Mucosa of rectum (tissue), 2 donors: ENCODE results near the gene MGAT5.

ENCODE experiments used
- H3K27ac ChIP-seq, 2 donors: one replicate each; pipeline ENCODE4 v1.7.0; 2013; ENCODE audit warnings: inconsistent platforms in 2 of 2, low read depth in 2 of 2, low read length in 2 of 2
- H3K27me3 ChIP-seq, 2 donors: one replicate each; pipeline ENCODE4 v1.7.0; 2013; ENCODE audit warnings: low read length in 2 of 2; ENCODE audit not compliant: control insufficient read depth in 2 of 2, insufficient read depth in 2 of 2
- H3K36me3 ChIP-seq, 2 donors: one replicate each; pipeline ENCODE4 v1.7.0; 2013; ENCODE audit warnings: low read length in 2 of 2; ENCODE audit not compliant: control insufficient read depth in 2 of 2, insufficient read depth in 2 of 2
- H3K4me1 ChIP-seq, 2 donors: one replicate each; pipeline ENCODE4 v1.7.0; 2013; ENCODE audit warnings: low read length in 2 of 2, mild to moderate bottlenecking in 1 of 2; ENCODE audit not compliant: control insufficient read depth in 2 of 2, insufficient read depth in 2 of 2
- H3K4me3 ChIP-seq, 2 donors: one replicate each; pipeline ENCODE4 v1.7.0; 2013; ENCODE audit warnings: low read length in 2 of 2
- H3K9ac ChIP-seq, 2 donors: one replicate each; pipeline ENCODE4 v1.7.0; 2013; ENCODE audit warnings: low read length in 2 of 2, low read depth in 1 of 2, mild to moderate bottlenecking in 1 of 2
- H3K9me3 ChIP-seq, 2 donors: one replicate each; pipeline ENCODE4 v1.7.0; 2013; ENCODE audit warnings: low read length in 2 of 2; ENCODE audit not compliant: control insufficient read depth in 2 of 2
- donor health status: healthy.
- donor health status: Normal muscosa, but diverticular disease.

Gene MGAT5

GRCh38 chr2:134431838-134432434, 178.1 kb downstream of the MGAT5 start:
- H3K4me3 ChIP-seq, result no peak overlapping the region
- no peaks in the 10 kb centered on the region for H3K27me3 ChIP-seq
- H3K9me3 ChIP-seq, result no peaks in the 10 kb centered on the region
- peaks cover 44 to 45% of the 10 kb centered on the region in 2 donors for H3K36me3 ChIP-seq
- no peak overlapping the region for H3K9ac ChIP-seq
- H3K27ac ChIP-seq, result no peak overlapping the region
- no peaks in the 10 kb centered on the region for H3K4me1 ChIP-seq

GRCh38 chr2:134432435-134432883, 178.6 kb downstream of the MGAT5 start:
- peaks cover 40 to 48% of the 10 kb centered on the region in 2 donors for H3K36me3 ChIP-seq
- H3K27ac ChIP-seq, result no peak overlapping the region
- H3K9ac ChIP-seq, result no peak overlapping the region
- no peaks in the 10 kb centered on the region for H3K4me1 ChIP-seq
- H3K4me3 ChIP-seq, result no peak overlapping the region
- no peaks in the 10 kb centered on the region for H3K9me3 ChIP-seq
- H3K27me3 ChIP-seq, result no peaks in the 10 kb centered on the region

GRCh38 chr2:134433469-134433868, 179.6 kb downstream of the MGAT5 start:
- no peaks in the 10 kb centered on the region for H3K4me1 ChIP-seq
- H3K27me3 ChIP-seq, result no peaks in the 10 kb centered on the region
- no peaks in the 10 kb centered on the region for H3K9me3 ChIP-seq
- H3K36me3 ChIP-seq, result peaks cover 34 to 43% of the 10 kb centered on the region in 2 donors
- H3K9ac ChIP-seq, result no peak overlapping the region
- no peak overlapping the region for H3K27ac ChIP-seq
- H3K4me3 ChIP-seq, result no peak overlapping the region

GRCh38 chr2:134433979-134434378, 180.1 kb downstream of the MGAT5 start:
- Histone ChIP-seq H3K27me3 (no peaks in the 10 kb centered on the region), H3K36me3 (peaks cover 37 to 40% of the 10 kb centered on the region in 2 donors), H3K27ac (no peak overlapping the region), H3K4me3 (no peak overlapping the region), H3K9ac (no peak overlapping the region), H3K4me1 (no peaks in the 10 kb centered on the region), H3K9me3 (no peaks in the 10 kb centered on the region)

GRCh38 chr2:134435505-134435904, 181.6 kb downstream of the MGAT5 start:
- no peak overlapping the region for H3K9ac ChIP-seq
- H3K27ac ChIP-seq, result no peak overlapping the region
- H3K4me3 ChIP-seq, result no peak overlapping the region
- peaks cover 36 to 38% of the 10 kb centered on the region in 2 donors for H3K36me3 ChIP-seq
- H3K4me1 ChIP-seq, result no peaks in the 10 kb centered on the region
- no peaks in the 10 kb centered on the region for H3K9me3 ChIP-seq
- no peaks in the 10 kb centered on the region for H3K27me3 ChIP-seq

GRCh38 chr2:134435936-134436335, 182.1 kb downstream of the MGAT5 start:
- Histone ChIP-seq H3K9me3 (no peaks in the 10 kb centered on the region), H3K9ac (no peak overlapping the region), H3K27me3 (no peaks in the 10 kb centered on the region), H3K36me3 (peaks cover 32 to 36% of the 10 kb centered on the region in 2 donors), H3K4me3 (no peak overlapping the region), H3K27ac (no peak overlapping the region), H3K4me1 (no peaks in the 10 kb centered on the region)

GRCh38 chr2:134436706-134437105, 182.8 kb downstream of the MGAT5 start:
- H3K36me3 ChIP-seq, result peaks cover 24 to 35% of the 10 kb centered on the region in 2 donors
- H3K4me1 ChIP-seq, result no peaks in the 10 kb centered on the region
- no peak overlapping the region for H3K4me3 ChIP-seq
- H3K27ac ChIP-seq, result no peak overlapping the region
- no peaks in the 10 kb centered on the region for H3K27me3 ChIP-seq
- H3K9me3 ChIP-seq, result no peaks in the 10 kb centered on the region
- H3K9ac ChIP-seq, result no peak overlapping the region

- Histone ChIP-seq H3K36me3 (peaks cover 25 to 38% of the 10 kb centered on the region in 2 donors), H3K9me3 (no peaks in the 10 kb centered on the region), H3K27ac (no peak overlapping the region), H3K4me1 (no peaks in the 10 kb centered on the region), H3K4me3 (no peak overlapping the region), H3K27me3 (no peaks in the 10 kb centered on the region), H3K9ac (no peak overlapping the region)
These were observed 184.5 kb downstream of the MGAT5 start for GRCh38 chr2:134438371-134438770.

- Histone ChIP-seq H3K9me3 (no peaks in the 10 kb centered on the region), H3K9ac (no peak overlapping the region), H3K4me3 (no peak overlapping the region), H3K36me3 (peaks cover 29 to 37% of the 10 kb centered on the region in 2 donors), H3K4me1 (no peaks in the 10 kb centered on the region), H3K27me3 (no peaks in the 10 kb centered on the region), H3K27ac (no peak overlapping the region)
These were observed 186.6 kb downstream of the MGAT5 start for GRCh38 chr2:134440336-134440909.

GRCh38 chr2:134441153-134441863, 187.4 kb downstream of the MGAT5 start:
- Histone ChIP-seq H3K9ac (no peak overlapping the region), H3K36me3 (peaks cover 29 to 37% of the 10 kb centered on the region in 2 donors), H3K4me1 (no peaks in the 10 kb centered on the region), H3K9me3 (no peaks in the 10 kb centered on the region), H3K27me3 (no peaks in the 10 kb centered on the region), H3K4me3 (no peak overlapping the region), H3K27ac (no peak overlapping the region)
